Gastroesophageal sphincter (tissue), 4 donors: ENCODE results near the gene UVRAG. TPM values are rescaled to one million over a fixed set of nuclear protein-coding genes. Genes with fewer than 3 reads are reported as not detected.

Experiments used
- ATAC-seq: fragments of 150-250 bp; one replicate; pipeline ENCODE4 v1.9.1; 2016; ENCODE audit warnings: mild to moderate bottlenecking, moderate library complexity
- H3K27ac ChIP-seq, 4 donors: fragments of 200-600 bp; sonication (generic) in 3 of 4; 1 replicate in 3 of 4; 2 replicates in 1 of 4; pipeline ENCODE4 v1.5.1; 2016 to 2019
- H3K27me3 ChIP-seq: fragments of 200-600 bp; sonication (generic); one replicate; pipeline ENCODE4 v1.5.1; 2019
- H3K36me3 ChIP-seq, 2 donors: fragments of 200-600 bp; sonication (generic); one replicate each; pipeline ENCODE4 v1.5.1; 2019; ENCODE audit warnings: control low read depth in 1 of 2
- H3K4me1 ChIP-seq, 3 donors: fragments of 200-600 bp; sonication (generic); 1 replicate in 2 of 3; 2 replicates in 1 of 3; pipeline ENCODE4 v1.5.1; 2016 to 2019; ENCODE audit warnings: control low read depth in 2 of 3
- H3K4me3 ChIP-seq, 2 donors: fragments of 200-600 bp; sonication (generic); one replicate each; pipeline ENCODE4 v1.5.1; 2019; ENCODE audit warnings: mild to moderate bottlenecking in 1 of 2, moderate library complexity in 1 of 2
- H3K9me3 ChIP-seq, 3 donors: fragments of 200-600 bp; sonication (generic); one replicate each; pipeline ENCODE4 v1.5.1; 2017 to 2019; ENCODE audit warnings: control low read depth in 2 of 3
- EP300 ChIP-seq: sonication (generic); formaldehyde crosslinking; IDR thresholded peaks from one replicate; pipeline ENCODE4 v1.6.1; 2017; ENCODE audit warnings: antibody characterized with exemption, mild to moderate bottlenecking
- POLR2A ChIP-seq, 2 donors: fragments of 450-650 bp; IDR thresholded peaks; one replicate each; pipeline ENCODE4 v1.6.1; 2017; ENCODE audit warnings: antibody characterized with exemption in 2 of 2, mild to moderate bottlenecking in 2 of 2, moderate library complexity in 1 of 2
- POLR2AphosphoS5 ChIP-seq: sonication (generic); formaldehyde crosslinking; IDR thresholded peaks from one replicate; pipeline ENCODE4 v1.6.1; 2017; ENCODE audit warnings: antibody characterized with exemption
- WGBS, 2 donors: methylation state at CpG; one replicate each; pipeline ENCODE4 v1.1.5; 2018; ENCODE audit warnings: low coverage in 1 of 2; 5-methylcytosine and 5-hydroxymethylcytosine counted together
- total RNA-seq, 4 donors: library from RNA; depleted of rRNA; stranded (reverse); fragments of >200 nt; gene quantifications; one replicate each; pipeline ENCODE4 v1.1.0, GENCODE V29; 2016
- TF ChIP-seq, protein P1 (sequence below), 4 experiments: fragments of 200-600 bp in 2 of 4; fragments of 450-650 bp in 2 of 4; sonication (generic) in 1 of 4; IDR thresholded peaks; one replicate each; pipeline ENCODE4 v1.5.1; 2017 to 2019; ENCODE audit warnings: antibody characterized with exemption in 4 of 4, mild to moderate bottlenecking in 2 of 4, moderate library complexity in 2 of 4

UVRAG gene
- total RNA-seq, 4 donors from 2014 or later = 28.1 to 50.1 (median 34.7) TPM

DNA sequence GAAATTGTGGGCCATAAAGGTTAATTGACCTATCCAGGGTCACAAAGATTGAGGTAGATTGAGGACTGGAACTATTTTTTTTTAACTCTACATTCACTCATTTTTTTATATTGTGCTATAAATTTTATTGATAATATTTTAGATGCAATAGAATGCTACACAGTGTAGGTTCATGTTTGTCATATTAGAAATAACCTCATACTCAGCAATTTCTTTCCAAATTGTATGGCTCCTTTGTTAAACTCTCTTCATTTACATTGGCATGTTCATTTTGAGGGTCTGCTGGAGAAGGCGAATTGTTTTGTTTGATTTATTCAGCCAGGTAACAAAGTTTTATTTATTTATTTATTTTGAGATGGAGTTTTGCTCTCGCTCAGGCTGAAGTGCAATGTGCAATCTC is 44.6 kb downstream of the UVRAG start:
- H3K36me3 ChIP-seq = no peaks in the 10 kb centered on the region
- no peaks in the 10 kb centered on the region for H3K9me3 ChIP-seq
- 100% methylated on average over 2 of the region's 2 CpGs for WGBS, 2 donors
- TF ChIP-seq POLR2AphosphoS5 (no peak), POLR2A (IDR thresholded peaks at IDR 0.05) (no peak), EP300 (no peak)
- TF ChIP-seq, protein P1, sequence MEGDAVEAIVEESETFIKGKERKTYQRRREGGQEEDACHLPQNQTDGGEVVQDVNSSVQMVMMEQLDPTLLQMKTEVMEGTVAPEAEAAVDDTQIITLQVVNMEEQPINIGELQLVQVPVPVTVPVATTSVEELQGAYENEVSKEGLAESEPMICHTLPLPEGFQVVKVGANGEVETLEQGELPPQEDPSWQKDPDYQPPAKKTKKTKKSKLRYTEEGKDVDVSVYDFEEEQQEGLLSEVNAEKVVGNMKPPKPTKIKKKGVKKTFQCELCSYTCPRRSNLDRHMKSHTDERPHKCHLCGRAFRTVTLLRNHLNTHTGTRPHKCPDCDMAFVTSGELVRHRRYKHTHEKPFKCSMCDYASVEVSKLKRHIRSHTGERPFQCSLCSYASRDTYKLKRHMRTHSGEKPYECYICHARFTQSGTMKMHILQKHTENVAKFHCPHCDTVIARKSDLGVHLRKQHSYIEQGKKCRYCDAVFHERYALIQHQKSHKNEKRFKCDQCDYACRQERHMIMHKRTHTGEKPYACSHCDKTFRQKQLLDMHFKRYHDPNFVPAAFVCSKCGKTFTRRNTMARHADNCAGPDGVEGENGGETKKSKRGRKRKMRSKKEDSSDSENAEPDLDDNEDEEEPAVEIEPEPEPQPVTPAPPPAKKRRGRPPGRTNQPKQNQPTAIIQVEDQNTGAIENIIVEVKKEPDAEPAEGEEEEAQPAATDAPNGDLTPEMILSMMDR (IDR thresholded peaks at IDR 0.05) = no peak
- H3K4me3 ChIP-seq = no peak overlapping the region
- H3K4me1 ChIP-seq = peaks cover 0 to 8% (median 3%) of the 10 kb centered on the region in 3 donors
- H3K27me3 ChIP-seq = no peaks in the 10 kb centered on the region
- no peak overlapping the region for H3K27ac ChIP-seq
- ATAC-seq = no peak

DNA sequence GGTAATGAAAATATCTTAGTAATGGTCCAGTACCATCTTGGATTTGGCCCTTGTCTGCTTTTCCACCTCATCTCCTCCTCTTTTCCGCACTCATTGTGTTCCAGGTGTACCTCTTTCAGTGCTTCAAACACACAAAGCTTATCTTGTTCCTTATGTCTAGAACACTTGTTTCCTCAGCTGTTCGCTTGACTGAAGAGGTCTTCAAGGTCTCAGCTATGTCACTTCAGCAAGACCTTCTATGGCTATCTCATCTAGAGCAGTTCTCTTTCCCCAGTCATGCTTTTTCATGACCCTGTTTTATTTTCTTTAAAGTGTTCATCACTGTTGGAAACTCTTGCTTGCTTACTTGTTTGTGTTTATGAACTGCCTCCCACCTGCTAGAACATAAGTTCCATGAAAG is 47.4 kb downstream of the UVRAG start:
- no peak overlapping the region for H3K27ac ChIP-seq
- H3K27me3 ChIP-seq = no peaks in the 10 kb centered on the region
- WGBS, 2 donors = 95 to 100% methylated on average over 1 to 2 of the region's 2 CpGs
- H3K9me3 ChIP-seq = no peaks in the 10 kb centered on the region
- ATAC-seq = no peak
- TF ChIP-seq POLR2AphosphoS5 = no peak
- TF ChIP-seq, protein P1 (IDR thresholded peaks at IDR 0.05) = no peak
- no peak for TF ChIP-seq EP300
- no peak for TF ChIP-seq POLR2A (IDR thresholded peaks at IDR 0.05)
- no peak overlapping the region for H3K4me3 ChIP-seq
- peaks cover 3 to 8% (median 4%) of the 10 kb centered on the region in 3 donors for H3K4me1 ChIP-seq
- no peaks in the 10 kb centered on the region for H3K36me3 ChIP-seq

DNA sequence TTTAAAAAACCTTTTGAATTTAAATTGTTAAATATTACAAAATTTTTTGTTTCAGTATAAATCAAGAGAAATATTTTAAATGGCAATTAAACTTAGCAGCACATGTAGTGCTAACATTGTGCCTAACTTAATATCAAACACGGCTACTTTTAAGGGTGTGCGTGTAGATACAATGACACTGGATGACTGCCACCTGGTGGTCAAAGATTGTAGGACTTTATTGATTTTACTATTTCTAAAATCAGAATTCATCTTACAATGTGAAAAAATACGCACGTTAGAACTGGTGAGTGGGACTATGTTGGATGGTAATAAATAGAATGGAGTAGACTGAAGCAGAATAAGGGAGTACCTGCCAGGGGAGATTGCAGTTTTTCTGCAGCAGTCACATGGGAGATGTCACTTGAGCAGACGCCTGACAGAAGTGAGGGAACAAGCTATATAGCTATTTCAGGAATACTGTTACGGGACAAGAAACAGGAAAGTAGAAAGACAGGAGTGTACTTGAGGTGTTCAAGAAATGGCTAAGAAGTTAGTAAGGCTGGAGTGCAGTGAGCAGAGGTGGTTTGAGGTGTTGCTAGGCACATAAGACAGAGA is 52.9 kb downstream of the UVRAG start:
- WGBS, 2 donors = 10 to 31% methylated on average over 4 to 6 of the region's 6 CpGs
- peak; percentile 46 for ATAC-seq

DNA sequence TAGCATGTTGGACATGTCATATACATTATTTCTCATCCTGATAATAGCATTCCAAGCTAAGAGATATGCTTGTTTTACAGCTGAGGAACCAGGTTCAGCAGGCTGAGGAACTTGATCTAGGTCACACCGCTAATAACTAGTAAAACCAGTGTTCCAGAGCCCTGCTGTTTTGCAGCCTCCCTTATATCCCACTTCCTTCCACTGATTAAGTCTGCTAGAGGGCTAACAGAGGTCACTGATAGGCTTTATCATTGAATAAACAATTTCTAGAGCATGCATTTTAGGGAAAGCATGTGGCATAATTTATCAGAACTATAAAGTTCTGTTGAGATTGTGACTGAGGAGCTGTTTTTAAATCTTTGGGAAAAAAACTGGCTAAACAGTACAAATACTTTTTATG is 54.0 kb downstream of the UVRAG start:
- H3K4me3 ChIP-seq = no peak overlapping the region
- no peaks in the 10 kb centered on the region for H3K9me3 ChIP-seq
- TF ChIP-seq POLR2AphosphoS5 (no peak), EP300 (no peak)
- TF ChIP-seq, protein P1 (IDR thresholded peaks at IDR 0.05) = no peak
- H3K36me3 ChIP-seq = no peaks in the 10 kb centered on the region
- peaks cover 0 to 28% (median 3%) of the 10 kb centered on the region in 3 donors for H3K4me1 ChIP-seq
- no peak overlapping the region for H3K27ac ChIP-seq
- 64 to 67% methylated on average over 1 of the region's 1 CpG for WGBS, 2 donors
- H3K27me3 ChIP-seq = no peaks in the 10 kb centered on the region
- no peak for ATAC-seq

More for the DNA sequence above, 52.9 kb downstream of the UVRAG start:
- Histone ChIP-seq H3K27me3 (no peaks in the 10 kb centered on the region), H3K4me1 (peaks cover 0 to 17% (median 0%) of the 10 kb centered on the region in 3 donors), H3K9me3 (no peaks in the 10 kb centered on the region), H3K27ac (no peak overlapping the region), H3K4me3 (no peak overlapping the region), H3K36me3 (no peaks in the 10 kb centered on the region)
- TF ChIP-seq, protein P1 (IDR thresholded peaks at IDR 0.05) = peak; percentile 77 to 92 (median 88)
- no peak for TF ChIP-seq EP300

DNA sequence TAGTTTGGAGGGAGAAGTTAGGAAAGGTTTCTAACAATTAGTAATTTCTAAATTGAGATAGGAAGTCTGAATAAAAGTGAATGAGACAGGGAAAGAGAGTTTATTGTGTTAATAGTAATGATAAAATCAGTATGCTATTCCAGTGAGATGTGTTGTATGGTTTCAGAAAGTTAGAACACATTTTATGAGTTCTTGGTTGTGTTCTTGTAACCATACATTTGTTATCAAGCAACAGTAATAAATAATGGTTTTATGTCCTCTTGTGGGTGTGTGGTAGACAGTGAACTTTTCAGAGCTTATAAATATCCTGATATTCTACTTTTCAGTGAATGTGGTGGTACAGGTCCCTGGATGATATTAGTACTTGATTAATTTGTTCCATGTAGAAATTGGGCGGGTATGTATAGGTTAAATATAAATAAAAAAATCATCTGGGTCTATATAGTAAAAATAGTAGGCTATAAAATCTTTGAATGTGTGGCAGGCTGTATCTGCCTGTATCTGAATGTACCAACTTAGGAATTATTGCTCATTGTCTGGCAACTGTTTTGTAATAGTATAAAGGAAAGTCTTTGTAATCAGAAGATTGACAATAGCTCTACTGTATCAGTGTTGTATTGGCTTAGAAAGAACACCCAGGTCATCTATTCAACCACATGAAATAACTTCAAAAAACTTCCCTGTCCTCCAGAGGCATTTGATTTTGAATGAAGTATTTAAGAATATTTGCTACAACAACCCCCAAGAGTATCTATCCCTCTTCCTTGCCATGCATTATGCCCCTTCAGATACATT is 54.8 kb downstream of the UVRAG start:
- 91 to 93% methylated on average over 1 of the region's 1 CpG for WGBS, 2 donors
- no peak overlapping the region for H3K27ac ChIP-seq
- H3K4me1 ChIP-seq = peaks cover 0 to 31% (median 3%) of the 10 kb centered on the region in 3 donors
- TF ChIP-seq EP300 (no peak), POLR2A (IDR thresholded peaks at IDR 0.05) (no peak), POLR2AphosphoS5 (no peak)
- TF ChIP-seq, protein P1 (IDR thresholded peaks at IDR 0.05) = no peak
- ATAC-seq = no peak
- no peak overlapping the region for H3K4me3 ChIP-seq
- H3K9me3 ChIP-seq = no peaks in the 10 kb centered on the region
- no peaks in the 10 kb centered on the region for H3K27me3 ChIP-seq
- no peaks in the 10 kb centered on the region for H3K36me3 ChIP-seq
